IMR-90 (cell line): ENCODE data around the gene PIGZ.

Experiments used
- CTCF ChIP-seq: conservative IDR thresholded peaks from 2 replicates; pipeline ENCODE4 v1.5.1; 2012; ENCODE audit warnings: mild to moderate bottlenecking, low read depth, low read length, improper control_type of control experiment
- ELK1 ChIP-seq: fragments of 150-350 bp; IDR thresholded peaks from 2 replicates; pipeline ENCODE4 v1.6.1; 2016; ENCODE audit warnings: low read depth, mild to moderate bottlenecking, low read length, moderate library complexity, borderline replicate concordance
- POLR2A ChIP-seq: IDR thresholded peaks from 2 replicates; pipeline ENCODE4 v1.6.1; 2012; ENCODE audit warnings: mild to moderate bottlenecking, low read depth, low read length
- SMC3 ChIP-seq: fragments of 150-350 bp; IDR thresholded peaks from 2 replicates; pipeline ENCODE4 v1.6.1; 2016; ENCODE audit warnings: low read depth, mild to moderate bottlenecking, antibody characterized with exemption, low read length, moderate library complexity

GRCh38 chr3:196947860-196948441, 20.7 kb downstream of the PIGZ start:
- TF ChIP-seq CTCF (no peak), POLR2A (no peak), ELK1 (no peak), SMC3 (no peak)
